Fibroblast of skin of abdomen (primary cell): Measurements from ENCODE around the gene PGC.
"Not testable (repeated sequence)": the region's sequence is repeated elsewhere in the genome, so short reads cannot be mapped to it uniquely, and the experiment has no call there.

Experiments used
- DNase-seq: peaks from one replicate; pipeline ENCODE4 v3.0.0-alpha.2; 2013

The PGC gene

GRCh38 chr6:41775293-41775882, 28.2 kb upstream of the PGC start:
- no peak for DNase-seq

GRCh38 chr6:41774841-41775240, 27.6 kb upstream of the PGC start:
- no peak for DNase-seq

GRCh38 chr6:41771058-41771983, 24.1 kb upstream of the PGC start:
- no peak for DNase-seq

- DNase-seq, result no peak
Observed at GRCh38 chr6:41770381-41771057, 23.3 kb upstream of the PGC start.

- DNase-seq, result no peak
Observed at GRCh38 chr6:41769376-41769775, 22.2 kb upstream of the PGC start.

GRCh38 chr6:41768545-41769308, 21.5 kb upstream of the PGC start:
- no peak for DNase-seq

- peak; percentile 59 for DNase-seq
Observed at GRCh38 chr6:41767112-41767833, 20.1 kb upstream of the PGC start.

- DNase-seq, result not testable (repeated sequence)
Observed at GRCh38 chr6:41766043-41766664, 19.0 kb upstream of the PGC start.

GRCh38 chr6:41763470-41763869, 16.3 kb upstream of the PGC start:
- no peak for DNase-seq

GRCh38 chr6:41759905-41760579, 12.8 kb upstream of the PGC start:
- DNase-seq, result no peak

- no peak for DNase-seq
Observed at GRCh38 chr6:41759106-41759904, 12.1 kb upstream of the PGC start.

- no peak for DNase-seq
Observed at GRCh38 chr6:41758641-41759035, 11.4 kb upstream of the PGC start.

- DNase-seq, result no peak
Observed at GRCh38 chr6:41757931-41758640, 10.9 kb upstream of the PGC start.

- no peak for DNase-seq
Observed at GRCh38 chr6:41757271-41757670, 10.1 kb upstream of the PGC start.

- no peak for DNase-seq
Observed at GRCh38 chr6:41756354-41756753, 9.2 kb upstream of the PGC start.

- DNase-seq, result no peak
Observed at GRCh38 chr6:41755895-41756294, 8.7 kb upstream of the PGC start.

- DNase-seq, result no peak
Observed at GRCh38 chr6:41750374-41750773, 3.2 kb upstream of the PGC start.

GRCh38 chr6:41748542-41748941, 1.3 kb upstream of the PGC start:
- DNase-seq, result no peak

GRCh38 chr6:41748102-41748477, 893 bp upstream of the PGC start:
- no peak for DNase-seq

- DNase-seq, result no peak
Observed at GRCh38 chr6:41746107-41746506, 1.1 kb downstream of the PGC start.
